ENCODE results near the gene TTLL8.

GRCh38 chr22:50081426-50082196 is 23.5 kb upstream of the TTLL8 start:
- TF ChIP-seq CTCF (IDR thresholded peaks at IDR 0.05) (no peak), POLR2A (IDR thresholded peaks at IDR 0.05) (no peak)
